H9 (cell line): ENCODE data around the gene TRIP6. TPM values are rescaled to one million over a fixed set of nuclear protein-coding genes. Genes with fewer than 3 reads are reported as not detected.

Experiments
- DNase-seq: peaks from one replicate; pipeline ENCODE4 v3.0.0-alpha.2; 2017
- H2AFZ ChIP-seq: one replicate; pipeline ENCODE4 v1.6.1; 2013; ENCODE audit warnings: mild to moderate bottlenecking, low read length, control low read depth, moderate library complexity
- H2AK5ac ChIP-seq: 2 replicates; pipeline ENCODE4 v1.6.1; 2013; ENCODE audit warnings: low read length, control low read depth, mixed read lengths; ENCODE audit not compliant: insufficient read length
- H2BK120ac ChIP-seq: one replicate; pipeline ENCODE4 v1.6.1; 2013; ENCODE audit warnings: low read depth, mild to moderate bottlenecking, low read length, control low read depth, inconsistent platforms; ENCODE audit not compliant: poor library complexity, severe bottlenecking
- H2BK12ac ChIP-seq: 2 replicates; pipeline ENCODE4 v1.6.1; 2013; ENCODE audit warnings: low read length, control low read depth, mixed read lengths, low read depth; ENCODE audit not compliant: insufficient read length
- H2BK15ac ChIP-seq: 2 replicates; pipeline ENCODE4 v1.6.1; 2013; ENCODE audit warnings: low read depth, low read length, control low read depth
- H2BK20ac ChIP-seq: one replicate; pipeline ENCODE4 v1.6.1; 2013; ENCODE audit warnings: low read depth, mild to moderate bottlenecking, low read length, control low read depth, inconsistent platforms; ENCODE audit not compliant: poor library complexity, severe bottlenecking
- H2BK5ac ChIP-seq: 2 replicates; pipeline ENCODE4 v1.6.1; 2013; ENCODE audit warnings: low read length, control low read depth, mixed read lengths; ENCODE audit not compliant: insufficient read length
- H3K14ac ChIP-seq: 2 replicates; pipeline ENCODE4 v1.6.1; 2013; ENCODE audit warnings: low read length, control low read depth; ENCODE audit not compliant: insufficient read depth
- H3K18ac ChIP-seq: 2 replicates; pipeline ENCODE4 v1.6.1; 2013; ENCODE audit warnings: low read depth, mild to moderate bottlenecking, mixed read lengths, low read length, control low read depth; ENCODE audit not compliant: insufficient read length
- H3K23ac ChIP-seq: 2 replicates; pipeline ENCODE4 v1.6.1; 2013; ENCODE audit warnings: low read length, control low read depth, mixed read lengths, low read depth; ENCODE audit not compliant: insufficient read length
- H3K23me2 ChIP-seq: 2 replicates; pipeline ENCODE4 v1.6.1; 2013; ENCODE audit warnings: low read depth, mild to moderate bottlenecking, mixed read lengths, low read length, control low read depth; ENCODE audit not compliant: insufficient read length, poor library complexity, severe bottlenecking
- H3K27ac ChIP-seq: 2 replicates; pipeline ENCODE4 v1.5.1; 2013; ENCODE audit warnings: low read length, control low read depth, mixed read lengths, low read depth; ENCODE audit not compliant: insufficient read length
- H3K27me3 ChIP-seq: 2 replicates; pipeline ENCODE4 v1.6.1; 2013; ENCODE audit warnings: low read length, control low read depth, inconsistent platforms; ENCODE audit not compliant: insufficient read depth
- H3K4ac ChIP-seq: 2 replicates; pipeline ENCODE4 v1.6.1; 2013; ENCODE audit warnings: low read depth, mild to moderate bottlenecking, control low read depth, inconsistent platforms, low read length, moderate library complexity
- H3K4me1 ChIP-seq: 2 replicates; pipeline ENCODE4 v1.6.1; 2013; ENCODE audit warnings: low read length, control low read depth, inconsistent platforms; ENCODE audit not compliant: insufficient read depth
- H3K4me2 ChIP-seq: 2 replicates; pipeline ENCODE4 v1.6.1; 2013; ENCODE audit warnings: low read length, control low read depth, mixed read lengths; ENCODE audit not compliant: insufficient read length, insufficient read depth
- H3K56ac ChIP-seq: 2 replicates; pipeline ENCODE4 v1.6.1; 2013; ENCODE audit warnings: low read depth, mild to moderate bottlenecking, mixed read lengths, low read length, control low read depth; ENCODE audit not compliant: insufficient read length
- H3K79me1 ChIP-seq: 2 replicates; pipeline ENCODE4 v1.6.1; 2013; ENCODE audit warnings: low read depth, mild to moderate bottlenecking, moderate library complexity, low read length, control low read depth, inconsistent platforms; ENCODE audit not compliant: insufficient read depth, poor library complexity, severe bottlenecking
- H3K79me2 ChIP-seq: 2 replicates; pipeline ENCODE4 v1.6.1; 2013; ENCODE audit warnings: low read length, control low read depth, inconsistent platforms; ENCODE audit not compliant: insufficient read depth
- H3K9ac ChIP-seq: 2 replicates; pipeline ENCODE4 v1.6.1; 2013; ENCODE audit warnings: low read length, control low read depth, mixed read lengths; ENCODE audit not compliant: insufficient read length; ENCODE audit errors: extremely low read depth
- H3K9me3 ChIP-seq: one replicate; pipeline ENCODE4 v1.6.1; 2013; ENCODE audit warnings: low read depth, low read length, inconsistent platforms; ENCODE audit not compliant: control insufficient read depth
- H3T11ph ChIP-seq: one replicate; pipeline ENCODE4 v1.6.1; 2013; ENCODE audit warnings: mild to moderate bottlenecking, low read length, control low read depth, inconsistent platforms
- H4K20me1 ChIP-seq: one replicate; pipeline ENCODE4 v1.6.1; 2013; ENCODE audit not compliant: control insufficient read depth, insufficient read length, insufficient read depth
- H4K5ac ChIP-seq: 2 replicates; pipeline ENCODE4 v1.6.1; 2013; ENCODE audit warnings: low read depth, mild to moderate bottlenecking, mixed read lengths, low read length, control low read depth; ENCODE audit not compliant: insufficient read length
- H4K8ac ChIP-seq: replicated peaks from 2 replicates; pipeline ENCODE4 v1.6.1; 2013; ENCODE audit warnings: low read length, control low read depth, mixed read lengths, low read depth; ENCODE audit not compliant: insufficient read length
- H4K91ac ChIP-seq: 2 replicates; pipeline ENCODE4 v1.6.1; 2013; ENCODE audit warnings: low read depth, mild to moderate bottlenecking, moderate library complexity, mixed read lengths, low read length, control low read depth; ENCODE audit not compliant: insufficient read length
- H3K27ac Mint-ChIP-seq, 3 experiments: 2 replicates in 2 of 3; 3 replicates in 1 of 3; pipeline ENCODE4 v1.8.0; 2020 to 2021; ENCODE audit warnings: mixed read lengths in 3 of 3, mild to moderate bottlenecking in 1 of 3, moderate library complexity in 1 of 3
- H3K27me3 Mint-ChIP-seq: 2 replicates; pipeline ENCODE4 v1.8.0; 2021; ENCODE audit warnings: low read depth, mild to moderate bottlenecking, moderate library complexity, mixed read lengths
- H3K36me3 Mint-ChIP-seq, 3 experiments: 2 replicates in 2 of 3; 3 replicates in 1 of 3; pipeline ENCODE4 v1.8.0; 2020 to 2021; ENCODE audit warnings: low read depth in 3 of 3, mixed read lengths in 3 of 3; ENCODE audit not compliant: insufficient read depth in 1 of 3
- H3K4me1 Mint-ChIP-seq, 2 experiments: 2 replicates each; pipeline ENCODE4 v1.8.0; 2020; ENCODE audit warnings: mixed read lengths in 2 of 2
- H3K4me3 Mint-ChIP-seq, 2 experiments: 2 replicates in 1 of 2; 3 replicates in 1 of 2; pipeline ENCODE4 v1.8.0; 2020 to 2021; ENCODE audit warnings: mild to moderate bottlenecking in 2 of 2, mixed read lengths in 2 of 2, moderate library complexity in 1 of 2
- H3K9me3 Mint-ChIP-seq, 2 experiments: 2 replicates in 1 of 2; 3 replicates in 1 of 2; pipeline ENCODE4 v1.8.0; 2020; ENCODE audit warnings: mild to moderate bottlenecking in 2 of 2, mixed read lengths in 2 of 2, moderate library complexity in 1 of 2
- CTCF ChIP-seq: fragments of 200-600 bp; sonication (generic); conservative IDR thresholded peaks from 3 replicates; pipeline ENCODE4 v1.8.0; 2021; ENCODE audit warnings: antibody characterized with exemption, mild to moderate bottlenecking
- WGBS: extraction: QIAGEN DNeasy Blood & Tissue Kit; methylation state at CpG from one replicate; pipeline ENCODE4 v1.1.7; 2013; ENCODE audit warnings: missing lambda C conversion rate, low lambda C conversion rate, mixed read lengths; ENCODE audit not compliant: insufficient read length; ENCODE audit errors: extremely low coverage; 5-methylcytosine and 5-hydroxymethylcytosine counted together
- total RNA-seq: library from RNA; stranded (reverse); gene quantifications from 2 replicates; pipeline ENCODE4 v1.2.1, GENCODE V29; 2021

TRIP6 gene
- total RNA-seq, 1 experiment from 2014 or later = 122 TPM

GRCh38 chr7:100835903-100836811 is 31.0 kb upstream of the TRIP6 start:
- peaks cover 4% of the 10 kb centered on the region for H3K23me2 ChIP-seq
- no peak for TF ChIP-seq CTCF
- H3K4me3 Mint-ChIP-seq = peak overlapping the region; percentile 61 to 82
- no peak overlapping the region for H2AK5ac ChIP-seq
- peaks cover 3% of the 10 kb centered on the region; the same call in 1 of the 2 replicates for H3K4me1 ChIP-seq
- no peak overlapping the region for H2AFZ ChIP-seq
- no peak overlapping the region for H2BK12ac ChIP-seq
- no peak overlapping the region for H2BK15ac ChIP-seq
- no peak overlapping the region for H4K5ac ChIP-seq
- no peak overlapping the region for H2BK120ac ChIP-seq
- no peaks in the 10 kb centered on the region for H3K9me3 Mint-ChIP-seq
- no peak overlapping the region for H3K23ac ChIP-seq
- peak; percentile 97 for DNase-seq
- peak overlapping the region; percentile 98 to 99 (median 99) for H3K27ac Mint-ChIP-seq
- H4K8ac ChIP-seq = no peak overlapping the region
- H3K9ac ChIP-seq = peak overlapping the region; percentile 44
- H2BK5ac ChIP-seq = no peak overlapping the region
- H3K18ac ChIP-seq = peak overlapping the region; percentile 87
- no peak overlapping the region for H4K91ac ChIP-seq
- peaks cover 6 to 8% (median 6%) of the 10 kb centered on the region in 3 experiments; a peak in 6 of 7 replicates for H3K36me3 Mint-ChIP-seq
- WGBS = no CpG with 5 or more reads among the region's 17 CpGs
- H3K9me3 ChIP-seq = no peaks in the 10 kb centered on the region
- H3K4me2 ChIP-seq = peak overlapping the region; percentile 59
- peak overlapping the region; percentile 59; the same call in 1 of the 2 replicates for H3K14ac ChIP-seq
- no peaks in the 10 kb centered on the region for H3K79me2 ChIP-seq
- no peak overlapping the region for H3T11ph ChIP-seq
- H3K27me3 Mint-ChIP-seq = no peaks in the 10 kb centered on the region
- H3K4me1 Mint-ChIP-seq = peaks cover 26 to 28% of the 10 kb centered on the region in 2 experiments
- no peak overlapping the region for H2BK20ac ChIP-seq
- H3K56ac ChIP-seq = no peak overlapping the region
- peak overlapping the region; percentile 30; the same call in 1 of the 2 replicates for H3K4ac ChIP-seq
- H3K27me3 ChIP-seq = no peaks in the 10 kb centered on the region
- no peaks in the 10 kb centered on the region for H4K20me1 ChIP-seq
- peak overlapping the region; percentile 89 for H3K27ac ChIP-seq
- H3K79me1 ChIP-seq = no peaks in the 10 kb centered on the region
